Thyroid gland (tissue), 4 donors: ENCODE data around the gene RHBDF2.

ENCODE experiments used
- POLR2A ChIP-seq, 2 donors: fragments of 450-650 bp; IDR thresholded peaks; one replicate each; pipeline ENCODE4 v1.6.1; 2017; ENCODE audit warnings: antibody characterized with exemption in 2 of 2, mild to moderate bottlenecking in 2 of 2, moderate library complexity in 1 of 2
- TF ChIP-seq, protein P1 (sequence below), 6 experiments: fragments of 200-600 bp in 3 of 6; fragments of 450-650 bp in 3 of 6; sonication (generic) in 3 of 6; IDR thresholded peaks; one replicate each; pipeline ENCODE4 v1.5.1; 2016 to 2019; ENCODE audit warnings: antibody characterized with exemption in 6 of 6, mild to moderate bottlenecking in 2 of 6, inconsistent platforms in 1 of 6, moderate library complexity in 1 of 6

DNA sequence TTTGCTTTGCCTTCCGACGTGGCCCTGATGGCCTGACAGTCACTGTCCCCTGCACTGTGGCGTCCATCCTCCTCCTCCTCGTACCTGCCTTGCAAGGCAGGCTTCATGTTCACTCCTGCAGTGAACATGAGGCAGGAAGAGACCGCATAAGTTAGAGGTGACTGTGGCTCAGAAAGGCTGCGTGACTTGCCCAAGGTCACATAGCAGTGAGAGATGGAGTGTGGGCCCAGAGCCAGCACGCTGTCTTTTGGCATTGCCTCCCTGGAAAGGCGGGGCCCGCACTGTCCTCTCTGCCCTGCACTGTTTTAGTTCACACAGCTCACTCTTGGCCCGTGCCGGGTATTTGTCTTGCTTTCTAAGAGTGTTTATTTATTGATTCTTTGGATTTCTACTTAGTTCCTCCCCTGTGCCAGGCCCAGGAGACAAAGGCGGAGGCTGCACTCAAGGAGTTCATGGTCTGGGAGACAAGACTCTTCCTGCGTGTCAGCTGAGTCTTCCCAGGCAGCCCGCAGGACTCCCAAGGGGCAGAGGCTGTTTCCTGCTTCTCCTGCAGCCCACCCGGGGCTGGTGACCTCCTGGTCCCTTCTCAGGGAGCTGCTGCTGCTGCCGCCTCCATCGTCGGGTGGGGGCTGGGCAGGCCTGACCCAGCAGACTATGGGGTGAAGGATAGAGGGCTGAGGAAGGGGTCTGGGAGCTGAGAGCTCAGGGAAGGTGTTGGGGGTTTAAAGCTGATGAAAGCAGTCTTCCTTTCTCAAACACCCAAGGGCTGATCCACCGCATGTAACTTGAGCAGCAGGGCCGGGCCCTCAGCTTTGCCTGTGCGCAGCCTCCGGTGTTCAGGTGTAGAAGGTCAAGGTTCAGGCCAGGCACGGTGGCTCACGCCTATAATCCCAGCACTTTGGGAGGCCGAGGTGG is 23.6 kb upstream of the RHBDF2 start:
- TF ChIP-seq, protein P1, sequence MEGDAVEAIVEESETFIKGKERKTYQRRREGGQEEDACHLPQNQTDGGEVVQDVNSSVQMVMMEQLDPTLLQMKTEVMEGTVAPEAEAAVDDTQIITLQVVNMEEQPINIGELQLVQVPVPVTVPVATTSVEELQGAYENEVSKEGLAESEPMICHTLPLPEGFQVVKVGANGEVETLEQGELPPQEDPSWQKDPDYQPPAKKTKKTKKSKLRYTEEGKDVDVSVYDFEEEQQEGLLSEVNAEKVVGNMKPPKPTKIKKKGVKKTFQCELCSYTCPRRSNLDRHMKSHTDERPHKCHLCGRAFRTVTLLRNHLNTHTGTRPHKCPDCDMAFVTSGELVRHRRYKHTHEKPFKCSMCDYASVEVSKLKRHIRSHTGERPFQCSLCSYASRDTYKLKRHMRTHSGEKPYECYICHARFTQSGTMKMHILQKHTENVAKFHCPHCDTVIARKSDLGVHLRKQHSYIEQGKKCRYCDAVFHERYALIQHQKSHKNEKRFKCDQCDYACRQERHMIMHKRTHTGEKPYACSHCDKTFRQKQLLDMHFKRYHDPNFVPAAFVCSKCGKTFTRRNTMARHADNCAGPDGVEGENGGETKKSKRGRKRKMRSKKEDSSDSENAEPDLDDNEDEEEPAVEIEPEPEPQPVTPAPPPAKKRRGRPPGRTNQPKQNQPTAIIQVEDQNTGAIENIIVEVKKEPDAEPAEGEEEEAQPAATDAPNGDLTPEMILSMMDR (IDR thresholded peaks at IDR 0.05): no peak
- no peak for TF ChIP-seq POLR2A (IDR thresholded peaks at IDR 0.05)
